H1 (cell line): ENCODE measurements around the gene FAM204A.

Experiments used
- EZH2 ChIP-seq: fragments of 200-600 bp; sonication (generic); IDR thresholded peaks from 2 replicates; pipeline ENCODE4 v1.7.1; 2012; ENCODE audit warnings: low read depth, mild to moderate bottlenecking, moderate library complexity, low read length, inconsistent platforms; ENCODE audit not compliant: severe bottlenecking
- GABPA ChIP-seq: IDR thresholded peaks from 2 replicates; pipeline ENCODE4 v1.6.1; 2011; ENCODE audit warnings: mild to moderate bottlenecking, low read length, moderate library complexity, borderline replicate concordance; ENCODE audit not compliant: insufficient read depth
- GTF2F1 ChIP-seq: IDR thresholded peaks from 2 replicates; pipeline ENCODE4 v1.6.1; 2012; ENCODE audit warnings: low read depth, low read length, improper control_type of control experiment, borderline replicate concordance
- POLR2A ChIP-seq, 2 experiments: IDR thresholded peaks; 1 replicate in 1 of 2; 2 replicates in 1 of 2; pipeline ENCODE4 v1.6.1; 2011; ENCODE audit warnings: low read depth in 2 of 2, low read length in 2 of 2, mild to moderate bottlenecking in 2 of 2; ENCODE audit errors: control extremely low read depth in 1 of 2
- RAD21 ChIP-seq, 2 experiments: IDR thresholded peaks in 1 of 2; conservative IDR thresholded peaks in 1 of 2; 2 replicates each; pipeline ENCODE4 v1.6.1; 2011; ENCODE audit warnings: low read depth in 2 of 2, low read length in 2 of 2, improper control_type of control experiment in 1 of 2, inconsistent platforms in 1 of 2, mild to moderate bottlenecking in 1 of 2, moderate library complexity in 1 of 2
- RFX5 ChIP-seq: IDR thresholded peaks from 2 replicates; pipeline ENCODE4 v1.6.1; 2011; ENCODE audit warnings: low read depth, low read length, improper control_type of control experiment, borderline replicate concordance
- RNF2 ChIP-seq: fragments of 200-900, 300-1000 bp; sonication (generic); IDR thresholded peaks from 2 replicates; pipeline ENCODE4 v1.7.1; 2016; ENCODE audit warnings: borderline replicate concordance, low read depth, mild to moderate bottlenecking, antibody characterized with exemption, low read length; ENCODE audit not compliant: poor library complexity, severe bottlenecking; ENCODE audit errors: missing control alignments
- SIN3A ChIP-seq, 2 experiments: IDR thresholded peaks in 1 of 2; conservative IDR thresholded peaks in 1 of 2; 2 replicates each; pipeline ENCODE4 v1.6.1; 2011 to 2012; ENCODE audit warnings: low read length in 2 of 2, improper control_type of control experiment in 1 of 2, low read depth in 1 of 2, mild to moderate bottlenecking in 1 of 2
- SIRT6 ChIP-seq: IDR thresholded peaks from one replicate; pipeline ENCODE4 v1.7.1; 2012; ENCODE audit warnings: low read length, inconsistent platforms
- SUZ12 ChIP-seq: fragments of 200-600 bp; sonication (generic); IDR thresholded peaks from 2 replicates; pipeline ENCODE4 v1.6.1; 2012; ENCODE audit warnings: mild to moderate bottlenecking, inconsistent platforms, low read length, moderate library complexity, mixed read lengths
- TAF1 ChIP-seq: IDR thresholded peaks from 2 replicates; pipeline ENCODE4 v1.6.1; 2011; ENCODE audit warnings: mild to moderate bottlenecking, low read depth, low read length
- YY1 ChIP-seq: IDR thresholded peaks from 2 replicates; pipeline ENCODE4 v1.6.1; 2011; ENCODE audit warnings: low read depth, mild to moderate bottlenecking, low read length
- TF ChIP-seq, protein P1 (sequence below): fragments of 300-600 bp; sonication (generic); IDR thresholded peaks from 2 replicates; pipeline ENCODE4 v1.7.1; 2012; ENCODE audit warnings: low read length, moderate library complexity, mild to moderate bottlenecking, inconsistent platforms; ENCODE audit not compliant: insufficient replicate concordance
- TF ChIP-seq, protein P2 (sequence below), 3 experiments: IDR thresholded peaks; 1 replicate in 2 of 3; 2 replicates in 1 of 3; pipeline versions ENCODE4 v1.5.1 to v1.6.1; 2011; ENCODE audit warnings: low read length in 3 of 3, mild to moderate bottlenecking in 3 of 3, inconsistent platforms in 2 of 3, low read depth in 1 of 3, moderate library complexity in 1 of 3; ENCODE audit not compliant: insufficient read depth in 1 of 3; ENCODE audit errors: control extremely low read depth in 1 of 3

DNA sequence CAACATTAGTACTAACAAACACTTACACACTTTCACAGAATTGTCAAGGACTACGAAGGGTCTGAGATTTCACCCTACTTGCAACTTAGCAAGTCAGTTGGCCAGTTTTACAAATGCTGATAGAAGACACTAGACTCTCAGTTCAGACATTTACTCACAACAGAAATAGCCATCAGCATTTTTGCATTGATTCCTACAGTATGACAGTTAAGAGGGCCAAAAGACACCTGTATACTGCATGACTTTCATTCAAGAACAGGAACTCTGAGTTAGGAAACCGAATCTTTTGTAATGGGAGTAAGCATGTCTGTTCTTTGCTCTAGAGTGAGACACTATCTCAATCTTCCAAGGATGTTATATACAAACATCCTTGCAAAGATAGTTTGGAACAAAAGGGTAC lies 40.9 kb downstream of the FAM204A start:
- TF ChIP-seq RNF2 (no peak), POLR2A (IDR thresholded peaks at IDR 0.05; ENCODE audit: control extremely low read depth in 1 of 2, low read depth in 2 of 2, low read length in 2 of 2) (no peak), EZH2 (no peak), TAF1 (no peak), GTF2F1 (no peak), SIN3A (conservative IDR thresholded peaks at IDR 0.05 in 1 of 2, IDR thresholded peaks at IDR 0.05 in 1 of 2; ENCODE audit: low read depth in 1 of 2, low read length in 2 of 2) (no peak), GABPA (no peak), RFX5 (no peak), SIRT6 (no peak), SUZ12 (no peak), RAD21 (IDR thresholded peaks at IDR 0.05 in 1 of 2, conservative IDR thresholded peaks at IDR 0.05 in 1 of 2; ENCODE audit: low read depth in 2 of 2, low read length in 2 of 2) (no peak), YY1 (no peak)
- TF ChIP-seq, protein P1, sequence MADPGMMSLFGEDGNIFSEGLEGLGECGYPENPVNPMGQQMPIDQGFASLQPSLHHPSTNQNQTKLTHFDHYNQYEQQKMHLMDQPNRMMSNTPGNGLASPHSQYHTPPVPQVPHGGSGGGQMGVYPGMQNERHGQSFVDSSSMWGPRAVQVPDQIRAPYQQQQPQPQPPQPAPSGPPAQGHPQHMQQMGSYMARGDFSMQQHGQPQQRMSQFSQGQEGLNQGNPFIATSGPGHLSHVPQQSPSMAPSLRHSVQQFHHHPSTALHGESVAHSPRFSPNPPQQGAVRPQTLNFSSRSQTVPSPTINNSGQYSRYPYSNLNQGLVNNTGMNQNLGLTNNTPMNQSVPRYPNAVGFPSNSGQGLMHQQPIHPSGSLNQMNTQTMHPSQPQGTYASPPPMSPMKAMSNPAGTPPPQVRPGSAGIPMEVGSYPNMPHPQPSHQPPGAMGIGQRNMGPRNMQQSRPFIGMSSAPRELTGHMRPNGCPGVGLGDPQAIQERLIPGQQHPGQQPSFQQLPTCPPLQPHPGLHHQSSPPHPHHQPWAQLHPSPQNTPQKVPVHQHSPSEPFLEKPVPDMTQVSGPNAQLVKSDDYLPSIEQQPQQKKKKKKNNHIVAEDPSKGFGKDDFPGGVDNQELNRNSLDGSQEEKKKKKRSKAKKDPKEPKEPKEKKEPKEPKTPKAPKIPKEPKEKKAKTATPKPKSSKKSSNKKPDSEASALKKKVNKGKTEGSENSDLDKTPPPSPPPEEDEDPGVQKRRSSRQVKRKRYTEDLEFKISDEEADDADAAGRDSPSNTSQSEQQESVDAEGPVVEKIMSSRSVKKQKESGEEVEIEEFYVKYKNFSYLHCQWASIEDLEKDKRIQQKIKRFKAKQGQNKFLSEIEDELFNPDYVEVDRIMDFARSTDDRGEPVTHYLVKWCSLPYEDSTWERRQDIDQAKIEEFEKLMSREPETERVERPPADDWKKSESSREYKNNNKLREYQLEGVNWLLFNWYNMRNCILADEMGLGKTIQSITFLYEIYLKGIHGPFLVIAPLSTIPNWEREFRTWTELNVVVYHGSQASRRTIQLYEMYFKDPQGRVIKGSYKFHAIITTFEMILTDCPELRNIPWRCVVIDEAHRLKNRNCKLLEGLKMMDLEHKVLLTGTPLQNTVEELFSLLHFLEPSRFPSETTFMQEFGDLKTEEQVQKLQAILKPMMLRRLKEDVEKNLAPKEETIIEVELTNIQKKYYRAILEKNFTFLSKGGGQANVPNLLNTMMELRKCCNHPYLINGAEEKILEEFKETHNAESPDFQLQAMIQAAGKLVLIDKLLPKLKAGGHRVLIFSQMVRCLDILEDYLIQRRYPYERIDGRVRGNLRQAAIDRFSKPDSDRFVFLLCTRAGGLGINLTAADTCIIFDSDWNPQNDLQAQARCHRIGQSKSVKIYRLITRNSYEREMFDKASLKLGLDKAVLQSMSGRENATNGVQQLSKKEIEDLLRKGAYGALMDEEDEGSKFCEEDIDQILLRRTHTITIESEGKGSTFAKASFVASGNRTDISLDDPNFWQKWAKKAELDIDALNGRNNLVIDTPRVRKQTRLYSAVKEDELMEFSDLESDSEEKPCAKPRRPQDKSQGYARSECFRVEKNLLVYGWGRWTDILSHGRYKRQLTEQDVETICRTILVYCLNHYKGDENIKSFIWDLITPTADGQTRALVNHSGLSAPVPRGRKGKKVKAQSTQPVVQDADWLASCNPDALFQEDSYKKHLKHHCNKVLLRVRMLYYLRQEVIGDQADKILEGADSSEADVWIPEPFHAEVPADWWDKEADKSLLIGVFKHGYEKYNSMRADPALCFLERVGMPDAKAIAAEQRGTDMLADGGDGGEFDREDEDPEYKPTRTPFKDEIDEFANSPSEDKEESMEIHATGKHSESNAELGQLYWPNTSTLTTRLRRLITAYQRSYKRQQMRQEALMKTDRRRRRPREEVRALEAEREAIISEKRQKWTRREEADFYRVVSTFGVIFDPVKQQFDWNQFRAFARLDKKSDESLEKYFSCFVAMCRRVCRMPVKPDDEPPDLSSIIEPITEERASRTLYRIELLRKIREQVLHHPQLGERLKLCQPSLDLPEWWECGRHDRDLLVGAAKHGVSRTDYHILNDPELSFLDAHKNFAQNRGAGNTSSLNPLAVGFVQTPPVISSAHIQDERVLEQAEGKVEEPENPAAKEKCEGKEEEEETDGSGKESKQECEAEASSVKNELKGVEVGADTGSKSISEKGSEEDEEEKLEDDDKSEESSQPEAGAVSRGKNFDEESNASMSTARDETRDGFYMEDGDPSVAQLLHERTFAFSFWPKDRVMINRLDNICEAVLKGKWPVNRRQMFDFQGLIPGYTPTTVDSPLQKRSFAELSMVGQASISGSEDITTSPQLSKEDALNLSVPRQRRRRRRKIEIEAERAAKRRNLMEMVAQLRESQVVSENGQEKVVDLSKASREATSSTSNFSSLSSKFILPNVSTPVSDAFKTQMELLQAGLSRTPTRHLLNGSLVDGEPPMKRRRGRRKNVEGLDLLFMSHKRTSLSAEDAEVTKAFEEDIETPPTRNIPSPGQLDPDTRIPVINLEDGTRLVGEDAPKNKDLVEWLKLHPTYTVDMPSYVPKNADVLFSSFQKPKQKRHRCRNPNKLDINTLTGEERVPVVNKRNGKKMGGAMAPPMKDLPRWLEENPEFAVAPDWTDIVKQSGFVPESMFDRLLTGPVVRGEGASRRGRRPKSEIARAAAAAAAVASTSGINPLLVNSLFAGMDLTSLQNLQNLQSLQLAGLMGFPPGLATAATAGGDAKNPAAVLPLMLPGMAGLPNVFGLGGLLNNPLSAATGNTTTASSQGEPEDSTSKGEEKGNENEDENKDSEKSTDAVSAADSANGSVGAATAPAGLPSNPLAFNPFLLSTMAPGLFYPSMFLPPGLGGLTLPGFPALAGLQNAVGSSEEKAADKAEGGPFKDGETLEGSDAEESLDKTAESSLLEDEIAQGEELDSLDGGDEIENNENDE = no peak
- TF ChIP-seq, protein P2, sequence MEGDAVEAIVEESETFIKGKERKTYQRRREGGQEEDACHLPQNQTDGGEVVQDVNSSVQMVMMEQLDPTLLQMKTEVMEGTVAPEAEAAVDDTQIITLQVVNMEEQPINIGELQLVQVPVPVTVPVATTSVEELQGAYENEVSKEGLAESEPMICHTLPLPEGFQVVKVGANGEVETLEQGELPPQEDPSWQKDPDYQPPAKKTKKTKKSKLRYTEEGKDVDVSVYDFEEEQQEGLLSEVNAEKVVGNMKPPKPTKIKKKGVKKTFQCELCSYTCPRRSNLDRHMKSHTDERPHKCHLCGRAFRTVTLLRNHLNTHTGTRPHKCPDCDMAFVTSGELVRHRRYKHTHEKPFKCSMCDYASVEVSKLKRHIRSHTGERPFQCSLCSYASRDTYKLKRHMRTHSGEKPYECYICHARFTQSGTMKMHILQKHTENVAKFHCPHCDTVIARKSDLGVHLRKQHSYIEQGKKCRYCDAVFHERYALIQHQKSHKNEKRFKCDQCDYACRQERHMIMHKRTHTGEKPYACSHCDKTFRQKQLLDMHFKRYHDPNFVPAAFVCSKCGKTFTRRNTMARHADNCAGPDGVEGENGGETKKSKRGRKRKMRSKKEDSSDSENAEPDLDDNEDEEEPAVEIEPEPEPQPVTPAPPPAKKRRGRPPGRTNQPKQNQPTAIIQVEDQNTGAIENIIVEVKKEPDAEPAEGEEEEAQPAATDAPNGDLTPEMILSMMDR (IDR thresholded peaks at IDR 0.05; ENCODE audit: control extremely low read depth in 1 of 3, insufficient read depth in 1 of 3, low read depth in 1 of 3, low read length in 3 of 3) = no peak
